ENCODE measurements around the gene CTNNA3. TPM values are rescaled to one million over a fixed set of nuclear protein-coding genes. Genes with fewer than 3 reads are reported as not detected.

Gene CTNNA3
- polyA plus RNA-seq, 1 donor from 2014 or later = 0.14 TPM

DNA sequence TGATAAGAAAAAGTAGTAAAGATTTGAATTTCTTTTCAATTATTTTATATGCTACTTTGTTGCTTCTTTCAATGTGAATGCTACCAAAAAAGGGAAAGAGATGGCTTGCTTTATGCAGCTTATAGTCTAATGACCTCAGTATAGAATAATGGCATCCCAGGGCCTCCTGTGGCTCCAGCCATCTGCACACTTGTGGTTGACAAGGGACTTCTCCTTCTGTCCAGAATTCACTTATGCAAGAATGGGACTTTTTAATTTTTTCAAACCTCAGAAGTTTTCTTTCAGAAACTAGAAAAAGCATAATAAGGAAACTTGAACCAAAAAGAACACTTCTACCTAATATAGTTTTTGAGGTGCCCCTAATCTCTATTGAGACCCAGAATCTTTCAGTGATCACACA lies 310.9 kb downstream of the CTNNA3 start:
- Histone ChIP-seq H3F3A (ENCODE audit: insufficient read depth, low read length, poor library complexity, severe bottlenecking) (no peaks in the 10 kb centered on the region), H3K9me3 (ENCODE audit: low read length) (no peaks in the 10 kb centered on the region), H3K4me2 (ENCODE audit: low read length) (no peak overlapping the region), H3K27me3 (ENCODE audit: insufficient read depth, low read depth, low read length) (no peaks in the 10 kb centered on the region), H4K20me1 (ENCODE audit: insufficient read depth) (no peaks in the 10 kb centered on the region), H2AFZ (ENCODE audit: low read depth, low read length) (no peak overlapping the region), H3K4me3 (ENCODE audit: low read length) (no peak overlapping the region), H3K9ac (ENCODE audit: low read length) (no peak overlapping the region), H3K9me2 (ENCODE audit: insufficient read depth, low read length) (no peaks in the 10 kb centered on the region), H3K79me2 (replicated peaks; ENCODE audit: insufficient read depth, low read length) (no peaks in the 10 kb centered on the region), H3K27ac (ENCODE audit: low read length) (no peak overlapping the region), H3K36me3 (ENCODE audit: insufficient read depth, low read length) (no peaks in the 10 kb centered on the region)
- TF ChIP-seq, protein P1, sequence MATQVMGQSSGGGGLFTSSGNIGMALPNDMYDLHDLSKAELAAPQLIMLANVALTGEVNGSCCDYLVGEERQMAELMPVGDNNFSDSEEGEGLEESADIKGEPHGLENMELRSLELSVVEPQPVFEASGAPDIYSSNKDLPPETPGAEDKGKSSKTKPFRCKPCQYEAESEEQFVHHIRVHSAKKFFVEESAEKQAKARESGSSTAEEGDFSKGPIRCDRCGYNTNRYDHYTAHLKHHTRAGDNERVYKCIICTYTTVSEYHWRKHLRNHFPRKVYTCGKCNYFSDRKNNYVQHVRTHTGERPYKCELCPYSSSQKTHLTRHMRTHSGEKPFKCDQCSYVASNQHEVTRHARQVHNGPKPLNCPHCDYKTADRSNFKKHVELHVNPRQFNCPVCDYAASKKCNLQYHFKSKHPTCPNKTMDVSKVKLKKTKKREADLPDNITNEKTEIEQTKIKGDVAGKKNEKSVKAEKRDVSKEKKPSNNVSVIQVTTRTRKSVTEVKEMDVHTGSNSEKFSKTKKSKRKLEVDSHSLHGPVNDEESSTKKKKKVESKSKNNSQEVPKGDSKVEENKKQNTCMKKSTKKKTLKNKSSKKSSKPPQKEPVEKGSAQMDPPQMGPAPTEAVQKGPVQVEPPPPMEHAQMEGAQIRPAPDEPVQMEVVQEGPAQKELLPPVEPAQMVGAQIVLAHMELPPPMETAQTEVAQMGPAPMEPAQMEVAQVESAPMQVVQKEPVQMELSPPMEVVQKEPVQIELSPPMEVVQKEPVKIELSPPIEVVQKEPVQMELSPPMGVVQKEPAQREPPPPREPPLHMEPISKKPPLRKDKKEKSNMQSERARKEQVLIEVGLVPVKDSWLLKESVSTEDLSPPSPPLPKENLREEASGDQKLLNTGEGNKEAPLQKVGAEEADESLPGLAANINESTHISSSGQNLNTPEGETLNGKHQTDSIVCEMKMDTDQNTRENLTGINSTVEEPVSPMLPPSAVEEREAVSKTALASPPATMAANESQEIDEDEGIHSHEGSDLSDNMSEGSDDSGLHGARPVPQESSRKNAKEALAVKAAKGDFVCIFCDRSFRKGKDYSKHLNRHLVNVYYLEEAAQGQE (IDR thresholded peaks at IDR 0.05; ENCODE audit: borderline replicate concordance) = no peak
- no peak for TF ChIP-seq EP300 (conservative IDR thresholded peaks at IDR 0.05; ENCODE audit: poor library complexity, severe bottlenecking)
- TF ChIP-seq EZH2 (IDR thresholded peaks at IDR 0.05; ENCODE audit: borderline replicate concordance, insufficient read depth, low read length, poor library complexity, severe bottlenecking) = no peak
- TF ChIP-seq SMC3 (conservative IDR thresholded peaks at IDR 0.05; ENCODE audit: poor library complexity) = no peak

DNA sequence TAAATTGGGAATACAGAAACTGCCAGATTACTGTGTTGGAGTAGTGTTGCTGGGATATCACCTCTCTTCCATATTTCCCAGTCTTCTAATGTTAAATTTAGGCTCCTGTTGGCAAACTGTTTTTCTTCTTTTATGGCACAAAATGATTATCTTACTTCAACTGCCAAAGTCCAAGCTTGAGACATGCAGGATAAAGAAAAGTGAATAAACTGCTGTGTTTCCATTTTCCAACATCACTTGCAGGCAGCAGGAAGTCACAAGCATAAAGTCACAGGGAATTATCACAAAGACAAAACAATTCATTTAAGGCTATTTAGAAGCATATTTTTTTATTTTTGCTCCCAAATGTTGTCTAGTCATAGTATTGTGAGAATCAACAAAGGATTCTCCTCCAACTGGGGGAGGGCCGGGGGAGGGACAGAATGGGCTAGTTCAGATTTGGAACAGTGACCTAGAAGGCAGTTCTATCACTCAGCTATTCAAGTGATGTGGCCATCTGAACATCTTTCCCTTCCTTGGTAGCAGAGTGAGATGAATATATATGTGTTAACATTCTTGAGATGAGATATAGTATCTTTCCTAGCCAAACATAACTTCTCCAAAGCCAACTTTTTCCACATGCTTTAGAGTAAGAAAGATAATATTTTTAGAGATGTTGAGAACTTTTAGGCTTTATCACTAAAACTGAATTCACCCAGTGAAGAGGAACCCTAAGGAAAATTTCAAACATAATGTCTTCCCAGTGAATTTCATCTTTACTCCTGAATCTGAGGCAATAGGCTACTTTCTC lies 364.7 kb downstream of the CTNNA3 start:
- Histone ChIP-seq H3K9ac (ENCODE audit: low read length) (no peak overlapping the region), H3K4me2 (ENCODE audit: low read length) (no peak overlapping the region), H3K36me3 (ENCODE audit: insufficient read depth, low read length) (no peaks in the 10 kb centered on the region), H3K9me2 (ENCODE audit: insufficient read depth, low read length) (no peaks in the 10 kb centered on the region), H3K79me2 (replicated peaks; ENCODE audit: insufficient read depth, low read length) (no peaks in the 10 kb centered on the region), H3K4me3 (ENCODE audit: low read length) (no peak overlapping the region), H3K9me3 (ENCODE audit: low read length) (no peaks in the 10 kb centered on the region), H3K27me3 (ENCODE audit: insufficient read depth, low read depth, low read length) (no peaks in the 10 kb centered on the region), H3F3A (ENCODE audit: insufficient read depth, low read length, poor library complexity, severe bottlenecking) (no peaks in the 10 kb centered on the region), H3K27ac (ENCODE audit: low read length) (no peak overlapping the region), H4K20me1 (ENCODE audit: insufficient read depth) (no peaks in the 10 kb centered on the region), H2AFZ (ENCODE audit: low read depth, low read length) (no peak overlapping the region)
- TF ChIP-seq MXI1 (conservative IDR thresholded peaks at IDR 0.05; ENCODE audit: poor library complexity, severe bottlenecking) (no peak), POLR2AphosphoS5 (IDR thresholded peaks at IDR 0.05) (no peak), SMC3 (conservative IDR thresholded peaks at IDR 0.05; ENCODE audit: poor library complexity) (no peak), EZH2 (IDR thresholded peaks at IDR 0.05; ENCODE audit: borderline replicate concordance, insufficient read depth, low read length, poor library complexity, severe bottlenecking) (no peak), EP300 (conservative IDR thresholded peaks at IDR 0.05; ENCODE audit: poor library complexity, severe bottlenecking) (no peak), TAF1 (IDR thresholded peaks at IDR 0.05; ENCODE audit: low read depth) (no peak)
- TF ChIP-seq, protein P2, sequence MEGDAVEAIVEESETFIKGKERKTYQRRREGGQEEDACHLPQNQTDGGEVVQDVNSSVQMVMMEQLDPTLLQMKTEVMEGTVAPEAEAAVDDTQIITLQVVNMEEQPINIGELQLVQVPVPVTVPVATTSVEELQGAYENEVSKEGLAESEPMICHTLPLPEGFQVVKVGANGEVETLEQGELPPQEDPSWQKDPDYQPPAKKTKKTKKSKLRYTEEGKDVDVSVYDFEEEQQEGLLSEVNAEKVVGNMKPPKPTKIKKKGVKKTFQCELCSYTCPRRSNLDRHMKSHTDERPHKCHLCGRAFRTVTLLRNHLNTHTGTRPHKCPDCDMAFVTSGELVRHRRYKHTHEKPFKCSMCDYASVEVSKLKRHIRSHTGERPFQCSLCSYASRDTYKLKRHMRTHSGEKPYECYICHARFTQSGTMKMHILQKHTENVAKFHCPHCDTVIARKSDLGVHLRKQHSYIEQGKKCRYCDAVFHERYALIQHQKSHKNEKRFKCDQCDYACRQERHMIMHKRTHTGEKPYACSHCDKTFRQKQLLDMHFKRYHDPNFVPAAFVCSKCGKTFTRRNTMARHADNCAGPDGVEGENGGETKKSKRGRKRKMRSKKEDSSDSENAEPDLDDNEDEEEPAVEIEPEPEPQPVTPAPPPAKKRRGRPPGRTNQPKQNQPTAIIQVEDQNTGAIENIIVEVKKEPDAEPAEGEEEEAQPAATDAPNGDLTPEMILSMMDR (IDR thresholded peaks at IDR 0.05; ENCODE audit: poor library complexity, severe bottlenecking) = no peak
